ENCODE data around the gene RYR2. TPM values are rescaled to one million over a fixed set of nuclear protein-coding genes. Genes with fewer than 3 reads are reported as not detected.

Gene RYR2
- total RNA-seq, 6 donors from 2014 or later: 1.8 to 23.0 (median 3.7) TPM

GRCh38 chr1:237448042-237448441 is 406.1 kb downstream of the RYR2 start:
- Histone ChIP-seq H3K27ac (no peak overlapping the region), H3K9me3 (no peaks in the 10 kb centered on the region), H3K4me1 (no peaks in the 10 kb centered on the region), H3K27me3 (no peaks in the 10 kb centered on the region), H3K36me3 (no peaks in the 10 kb centered on the region), H3K4me3 (no peak overlapping the region)
- DNase-seq (no peak), ATAC-seq (ENCODE audit: low FRiP score in 2 of 2) (no peak)
- WGBS, 2 donors: 83 to 88% methylated on average over 7 of the region's 7 CpGs
- no peak for TF ChIP-seq EP300 (IDR thresholded peaks at IDR 0.05)
- no peak for TF ChIP-seq POLR2AphosphoS5 (IDR thresholded peaks at IDR 0.05)
- TF ChIP-seq CTCF (IDR thresholded peaks at IDR 0.05): no peak
- no peak for TF ChIP-seq POLR2A (IDR thresholded peaks at IDR 0.05)

- Histone ChIP-seq H3K9me3 (no peaks in the 10 kb centered on the region), H3K27me3 (no peaks in the 10 kb centered on the region), H3K27ac (no peak overlapping the region), H3K36me3 (no peaks in the 10 kb centered on the region), H3K4me1 (no peaks in the 10 kb centered on the region), H3K4me3 (no peak overlapping the region)
- TF ChIP-seq POLR2A (IDR thresholded peaks at IDR 0.05) (no peak), CTCF (IDR thresholded peaks at IDR 0.05) (no peak), EP300 (IDR thresholded peaks at IDR 0.05) (no peak), POLR2AphosphoS5 (IDR thresholded peaks at IDR 0.05) (no peak)
- DNase-seq: no peak
- no peak for ATAC-seq (ENCODE audit: low FRiP score in 2 of 2)
- WGBS, 2 donors: 73 to 82% methylated on average over 3 of the region's 3 CpGs
Observed at GRCh38 chr1:237457573-237457972, 415.6 kb downstream of the RYR2 start.

GRCh38 chr1:237467320-237467719 is 425.3 kb downstream of the RYR2 start:
- Histone ChIP-seq H3K4me1 (no peaks in the 10 kb centered on the region), H3K27ac (no peak overlapping the region), H3K36me3 (no peaks in the 10 kb centered on the region), H3K9me3 (no peaks in the 10 kb centered on the region), H3K27me3 (no peaks in the 10 kb centered on the region), H3K4me3 (no peak overlapping the region)
- TF ChIP-seq POLR2AphosphoS5 (IDR thresholded peaks at IDR 0.05): no peak
- WGBS, 2 donors: 52% methylated on average over 3 of the region's 3 CpGs
- DNase-seq: no peak
- no peak for ATAC-seq (ENCODE audit: low FRiP score in 2 of 2)

GRCh38 chr1:237470712-237471338 is 428.8 kb downstream of the RYR2 start:
- H3K9me3 ChIP-seq: no peaks in the 10 kb centered on the region
- H3K27me3 ChIP-seq: no peaks in the 10 kb centered on the region
- no peak for DNase-seq
- H3K4me1 ChIP-seq: no peaks in the 10 kb centered on the region
- no peak overlapping the region for H3K27ac ChIP-seq
- no peak overlapping the region for H3K4me3 ChIP-seq
- no peaks in the 10 kb centered on the region for H3K36me3 ChIP-seq
- TF ChIP-seq POLR2AphosphoS5 (IDR thresholded peaks at IDR 0.05) (no peak), CTCF (IDR thresholded peaks at IDR 0.05) (no peak), EP300 (IDR thresholded peaks at IDR 0.05) (no peak), POLR2A (IDR thresholded peaks at IDR 0.05) (no peak)
- no peak for ATAC-seq (ENCODE audit: low FRiP score in 2 of 2)
- WGBS, 2 donors: 55 to 74% methylated on average over 7 of the region's 7 CpGs

GRCh38 chr1:237471377-237471776 is 429.4 kb downstream of the RYR2 start:
- Histone ChIP-seq H3K4me1 (no peaks in the 10 kb centered on the region), H3K9me3 (no peaks in the 10 kb centered on the region), H3K27ac (no peak overlapping the region), H3K36me3 (no peaks in the 10 kb centered on the region), H3K4me3 (no peak overlapping the region), H3K27me3 (no peaks in the 10 kb centered on the region)
- DNase-seq (no peak), ATAC-seq (ENCODE audit: low FRiP score in 2 of 2) (no peak)
- WGBS, 2 donors: 33 to 52% methylated on average over 1 of the region's 1 CpG
- TF ChIP-seq CTCF (IDR thresholded peaks at IDR 0.05) (no peak), EP300 (IDR thresholded peaks at IDR 0.05) (no peak), POLR2A (IDR thresholded peaks at IDR 0.05) (no peak), POLR2AphosphoS5 (IDR thresholded peaks at IDR 0.05) (no peak)
